Thyroid gland (tissue), 4 donors: ENCODE measurements around the gene PHACTR1.

Source experiments
- CTCF ChIP-seq, 6 experiments: fragments of 200-600 bp in 3 of 6; fragments of 450-650 bp in 3 of 6; sonication (generic) in 3 of 6; IDR thresholded peaks; one replicate each; pipeline ENCODE4 v1.5.1; 2016 to 2019; ENCODE audit warnings: antibody characterized with exemption in 6 of 6, mild to moderate bottlenecking in 2 of 6, inconsistent platforms in 1 of 6, moderate library complexity in 1 of 6
- POLR2A ChIP-seq, 2 donors: fragments of 450-650 bp; IDR thresholded peaks; one replicate each; pipeline ENCODE4 v1.6.1; 2017; ENCODE audit warnings: antibody characterized with exemption in 2 of 2, mild to moderate bottlenecking in 2 of 2, moderate library complexity in 1 of 2

GRCh38 chr6:13262302-13263230, 546.0 kb downstream of the PHACTR1 start:
- TF ChIP-seq CTCF (IDR thresholded peaks at IDR 0.05), result no peak
- no peak for TF ChIP-seq POLR2A (IDR thresholded peaks at IDR 0.05)
